HepG2 (cell line): ENCODE measurements around the gene MYRIP. TPM values are rescaled to one million over a fixed set of nuclear protein-coding genes. Genes with fewer than 3 reads are reported as not detected.

Experiments
- ADNP ChIP-seq: sonication (generic); formaldehyde crosslinking; IDR thresholded peaks from 2 replicates; pipeline ENCODE4 v1.4.0; 2020; ENCODE audit warnings: missing genetic modification reagents
- FOSL2 ChIP-seq: sonication (generic); formaldehyde crosslinking; IDR thresholded peaks from 2 replicates; pipeline ENCODE4 v1.4.0; 2020; ENCODE audit warnings: missing genetic modification reagents
- IKZF4 ChIP-seq: sonication (generic); formaldehyde crosslinking; IDR thresholded peaks from 2 replicates; pipeline ENCODE4 v1.5.1; 2020; ENCODE audit warnings: borderline replicate concordance, mild to moderate bottlenecking, low read depth, missing genetic modification reagents; ENCODE audit errors: not compliant biosample characterization
- KAT8 ChIP-seq: IDR thresholded peaks from 2 replicates; pipeline ENCODE4 v1.6.1; 2016; ENCODE audit warnings: missing genetic modification reagents, missing compliant biosample characterization
- KMT2B ChIP-seq: IDR thresholded peaks from 2 replicates; pipeline ENCODE4 v1.6.1; 2016; ENCODE audit warnings: missing genetic modification reagents, missing compliant biosample characterization
- MED1 ChIP-seq: sonication (generic); formaldehyde crosslinking; IDR thresholded peaks from 2 replicates; pipeline ENCODE4 v1.4.0; 2020; ENCODE audit warnings: missing genetic modification reagents
- TAF15 ChIP-seq: fragments of 200-400 bp; formaldehyde crosslinking; IDR thresholded peaks from one replicate; pipeline ENCODE4 v1.6.1; 2018; ENCODE audit warnings: mild to moderate bottlenecking, low read depth, low read length; ENCODE audit not compliant: poor library complexity, severe bottlenecking
- ZFP37 ChIP-seq: sonication (generic); formaldehyde crosslinking; IDR thresholded peaks from 2 replicates; pipeline ENCODE4 v1.4.0; 2020; ENCODE audit warnings: missing genetic modification reagents, borderline replicate concordance
- ZNF160 ChIP-seq: sonication (generic); formaldehyde crosslinking; IDR thresholded peaks from 2 replicates; pipeline ENCODE4 v1.8.0; 2022; ENCODE audit warnings: mild to moderate bottlenecking, inconsistent platforms, missing genetic modification reagents
- ZNF260 ChIP-seq: sonication (generic); formaldehyde crosslinking; IDR thresholded peaks from 2 replicates; pipeline ENCODE4 v1.4.0; 2020; ENCODE audit warnings: missing genetic modification reagents, low read depth, mild to moderate bottlenecking, borderline replicate concordance
- ZNF557 ChIP-seq: sonication (generic); formaldehyde crosslinking; IDR thresholded peaks from 2 replicates; pipeline ENCODE4 v1.4.0; 2020; ENCODE audit warnings: missing genetic modification reagents
- ZNF569 ChIP-seq: sonication (generic); formaldehyde crosslinking; IDR thresholded peaks from 2 replicates; pipeline ENCODE4 v1.5.0; 2020; ENCODE audit warnings: mild to moderate bottlenecking, missing genetic modification reagents, moderate library complexity, borderline replicate concordance
- ZNF747 ChIP-seq: sonication (generic); formaldehyde crosslinking; IDR thresholded peaks from 2 replicates; pipeline ENCODE4 v1.8.1; 2023; ENCODE audit warnings: missing genetic modification reagents, mild to moderate bottlenecking, borderline replicate concordance
- polyA plus RNA-seq, 8 experiments: library from polyadenylated mRNA; depleted of rRNA in 3 of 8; stranded (reverse) in 7 of 8; unstranded in 1 of 8; fragments of >200 nt; fragmentation: Illumina TruSeq in 4 of 8; extraction: Trizol in 4 of 8; gene quantifications; 2 replicates each; pipeline versions ENCODE4 v1.2.1 to v1.2.3, GENCODE V29; 2011 to 2016; ENCODE audit warnings: low read depth in 4 of 8, missing spikeins in 1 of 8, mixed read lengths in 1 of 8; ENCODE audit not compliant: insufficient read depth in 1 of 8
- total RNA-seq, 5 experiments: library from RNA; depleted of rRNA; stranded (reverse); fragments of >200 nt; fragmentation: Illumina TruSeq; extraction: Trizol; gene quantifications; 2 replicates each; pipeline ENCODE4 v1.2.3, GENCODE V29; 2016; ENCODE audit warnings: low read depth in 1 of 5
- TF ChIP-seq, protein P1 (sequence below): IDR thresholded peaks from 2 replicates; pipeline ENCODE4 v1.6.1; 2018; ENCODE audit warnings: missing genetic modification reagents, mild to moderate bottlenecking, missing compliant biosample characterization
- TF ChIP-seq, protein P2 (sequence below): sonication (generic); formaldehyde crosslinking; IDR thresholded peaks from 2 replicates; pipeline ENCODE4 v1.5.1; 2020; ENCODE audit warnings: mild to moderate bottlenecking, missing genetic modification reagents, borderline replicate concordance
- TF ChIP-seq, protein P3 (sequence below): IDR thresholded peaks from 2 replicates; pipeline ENCODE4 v1.6.1; 2016; ENCODE audit warnings: mild to moderate bottlenecking
- TF ChIP-seq, protein P4 (sequence below): sonication (generic); formaldehyde crosslinking; IDR thresholded peaks from 2 replicates; pipeline ENCODE4 v1.4.0; 2020; ENCODE audit warnings: missing genetic modification reagents, borderline replicate concordance
- TF ChIP-seq, protein P5 (sequence below): sonication (generic); formaldehyde crosslinking; IDR thresholded peaks from 2 replicates; pipeline ENCODE4 v1.5.1; 2020; ENCODE audit warnings: mild to moderate bottlenecking, missing genetic modification reagents, borderline replicate concordance

The MYRIP gene
- total and polyA plus RNA-seq, 2 of the 13 experiments (the other 11 are each of a cell fraction or from before 2014, with no cell fraction given): 0.64 to 0.84 TPM

DNA sequence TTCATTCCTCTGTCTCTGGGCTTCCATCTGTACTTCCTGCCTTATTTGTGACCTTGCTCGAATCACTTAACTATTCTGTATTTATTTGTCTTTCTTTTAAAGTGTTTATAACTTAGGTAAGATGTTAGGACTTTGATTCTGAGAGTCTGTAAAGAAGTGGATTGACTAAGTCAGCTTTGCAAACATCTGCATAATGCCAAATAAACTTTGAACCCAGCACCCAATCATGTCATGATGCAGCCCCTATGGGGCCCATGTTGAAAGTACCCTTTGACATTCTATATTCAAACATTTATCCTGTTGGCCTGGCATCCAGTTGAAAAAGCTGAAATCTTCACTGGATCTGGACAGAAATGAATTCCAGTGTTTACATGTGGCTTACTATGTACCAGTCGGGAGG, 3.8 kb upstream of the MYRIP start (continued):
- TF ChIP-seq, protein P1, sequence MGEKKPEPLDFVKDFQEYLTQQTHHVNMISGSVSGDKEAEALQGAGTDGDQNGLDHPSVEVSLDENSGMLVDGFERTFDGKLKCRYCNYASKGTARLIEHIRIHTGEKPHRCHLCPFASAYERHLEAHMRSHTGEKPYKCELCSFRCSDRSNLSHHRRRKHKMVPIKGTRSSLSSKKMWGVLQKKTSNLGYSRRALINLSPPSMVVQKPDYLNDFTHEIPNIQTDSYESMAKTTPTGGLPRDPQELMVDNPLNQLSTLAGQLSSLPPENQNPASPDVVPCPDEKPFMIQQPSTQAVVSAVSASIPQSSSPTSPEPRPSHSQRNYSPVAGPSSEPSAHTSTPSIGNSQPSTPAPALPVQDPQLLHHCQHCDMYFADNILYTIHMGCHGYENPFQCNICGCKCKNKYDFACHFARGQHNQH (CRISPR knock-in tag): no peak
- TF ChIP-seq MED1: 0 out of 2 replicates have a peak, but pooled peaks have one; percentile 17
- TF ChIP-seq, protein P2, sequence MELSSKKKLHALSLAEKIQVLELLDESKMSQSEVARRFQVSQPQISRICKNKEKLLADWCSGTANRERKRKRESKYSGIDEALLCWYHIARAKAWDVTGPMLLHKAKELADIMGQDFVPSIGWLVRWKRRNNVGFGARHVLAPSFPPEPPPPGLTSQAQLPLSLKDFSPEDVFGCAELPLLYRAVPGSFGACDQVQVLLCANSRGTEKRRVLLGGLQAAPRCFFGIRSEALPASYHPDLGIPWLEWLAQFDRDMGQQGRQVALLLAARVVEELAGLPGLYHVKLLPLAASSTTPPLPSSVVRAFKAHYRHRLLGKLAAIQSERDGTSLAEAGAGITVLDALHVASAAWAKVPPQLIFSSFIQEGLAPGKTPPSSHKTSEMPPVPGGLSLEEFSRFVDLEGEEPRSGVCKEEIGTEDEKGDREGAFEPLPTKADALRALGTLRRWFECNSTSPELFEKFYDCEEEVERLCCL: no peak
- TF ChIP-seq TAF15: no peak
- TF ChIP-seq ZNF557 (CRISPR knock-in tag): no peak
- TF ChIP-seq, protein P3, sequence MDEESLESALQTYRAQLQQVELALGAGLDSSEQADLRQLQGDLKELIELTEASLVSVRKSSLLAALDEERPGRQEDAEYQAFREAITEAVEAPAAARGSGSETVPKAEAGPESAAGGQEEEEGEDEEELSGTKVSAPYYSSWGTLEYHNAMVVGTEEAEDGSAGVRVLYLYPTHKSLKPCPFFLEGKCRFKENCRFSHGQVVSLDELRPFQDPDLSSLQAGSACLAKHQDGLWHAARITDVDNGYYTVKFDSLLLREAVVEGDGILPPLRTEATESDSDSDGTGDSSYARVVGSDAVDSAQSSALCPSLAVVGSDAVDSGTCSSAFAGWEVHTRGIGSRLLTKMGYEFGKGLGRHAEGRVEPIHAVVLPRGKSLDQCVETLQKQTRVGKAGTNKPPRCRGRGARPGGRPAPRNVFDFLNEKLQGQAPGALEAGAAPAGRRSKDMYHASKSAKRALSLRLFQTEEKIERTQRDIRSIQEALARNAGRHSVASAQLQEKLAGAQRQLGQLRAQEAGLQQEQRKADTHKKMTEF (CRISPR knock-in tag): no peak
- 0 out of 2 replicates have a peak, but pooled peaks have one; percentile 13 for TF ChIP-seq FOSL2 (CRISPR knock-in tag)
- TF ChIP-seq, protein P4, sequence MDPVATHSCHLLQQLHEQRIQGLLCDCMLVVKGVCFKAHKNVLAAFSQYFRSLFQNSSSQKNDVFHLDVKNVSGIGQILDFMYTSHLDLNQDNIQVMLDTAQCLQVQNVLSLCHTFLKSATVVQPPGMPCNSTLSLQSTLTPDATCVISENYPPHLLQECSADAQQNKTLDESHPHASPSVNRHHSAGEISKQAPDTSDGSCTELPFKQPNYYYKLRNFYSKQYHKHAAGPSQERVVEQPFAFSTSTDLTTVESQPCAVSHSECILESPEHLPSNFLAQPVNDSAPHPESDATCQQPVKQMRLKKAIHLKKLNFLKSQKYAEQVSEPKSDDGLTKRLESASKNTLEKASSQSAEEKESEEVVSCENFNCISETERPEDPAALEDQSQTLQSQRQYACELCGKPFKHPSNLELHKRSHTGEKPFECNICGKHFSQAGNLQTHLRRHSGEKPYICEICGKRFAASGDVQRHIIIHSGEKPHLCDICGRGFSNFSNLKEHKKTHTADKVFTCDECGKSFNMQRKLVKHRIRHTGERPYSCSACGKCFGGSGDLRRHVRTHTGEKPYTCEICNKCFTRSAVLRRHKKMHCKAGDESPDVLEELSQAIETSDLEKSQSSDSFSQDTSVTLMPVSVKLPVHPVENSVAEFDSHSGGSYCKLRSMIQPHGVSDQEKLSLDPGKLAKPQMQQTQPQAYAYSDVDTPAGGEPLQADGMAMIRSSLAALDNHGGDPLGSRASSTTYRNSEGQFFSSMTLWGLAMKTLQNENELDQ (CRISPR knock-in tag): no peak
- TF ChIP-seq ZFP37: no peak
- no peak for TF ChIP-seq KMT2B (CRISPR knock-in tag)
- TF ChIP-seq IKZF4: no peak
- TF ChIP-seq ADNP (CRISPR knock-in tag): no peak
- TF ChIP-seq ZNF569 (CRISPR knock-in tag): no peak
- no peak for TF ChIP-seq ZNF260 (CRISPR knock-in tag)
- no peak for TF ChIP-seq ZNF160 (CRISPR knock-in tag)
- TF ChIP-seq KAT8 (CRISPR knock-in tag): no peak
- no peak for TF ChIP-seq ZNF747 (CRISPR knock-in tag)
- TF ChIP-seq, protein P5, sequence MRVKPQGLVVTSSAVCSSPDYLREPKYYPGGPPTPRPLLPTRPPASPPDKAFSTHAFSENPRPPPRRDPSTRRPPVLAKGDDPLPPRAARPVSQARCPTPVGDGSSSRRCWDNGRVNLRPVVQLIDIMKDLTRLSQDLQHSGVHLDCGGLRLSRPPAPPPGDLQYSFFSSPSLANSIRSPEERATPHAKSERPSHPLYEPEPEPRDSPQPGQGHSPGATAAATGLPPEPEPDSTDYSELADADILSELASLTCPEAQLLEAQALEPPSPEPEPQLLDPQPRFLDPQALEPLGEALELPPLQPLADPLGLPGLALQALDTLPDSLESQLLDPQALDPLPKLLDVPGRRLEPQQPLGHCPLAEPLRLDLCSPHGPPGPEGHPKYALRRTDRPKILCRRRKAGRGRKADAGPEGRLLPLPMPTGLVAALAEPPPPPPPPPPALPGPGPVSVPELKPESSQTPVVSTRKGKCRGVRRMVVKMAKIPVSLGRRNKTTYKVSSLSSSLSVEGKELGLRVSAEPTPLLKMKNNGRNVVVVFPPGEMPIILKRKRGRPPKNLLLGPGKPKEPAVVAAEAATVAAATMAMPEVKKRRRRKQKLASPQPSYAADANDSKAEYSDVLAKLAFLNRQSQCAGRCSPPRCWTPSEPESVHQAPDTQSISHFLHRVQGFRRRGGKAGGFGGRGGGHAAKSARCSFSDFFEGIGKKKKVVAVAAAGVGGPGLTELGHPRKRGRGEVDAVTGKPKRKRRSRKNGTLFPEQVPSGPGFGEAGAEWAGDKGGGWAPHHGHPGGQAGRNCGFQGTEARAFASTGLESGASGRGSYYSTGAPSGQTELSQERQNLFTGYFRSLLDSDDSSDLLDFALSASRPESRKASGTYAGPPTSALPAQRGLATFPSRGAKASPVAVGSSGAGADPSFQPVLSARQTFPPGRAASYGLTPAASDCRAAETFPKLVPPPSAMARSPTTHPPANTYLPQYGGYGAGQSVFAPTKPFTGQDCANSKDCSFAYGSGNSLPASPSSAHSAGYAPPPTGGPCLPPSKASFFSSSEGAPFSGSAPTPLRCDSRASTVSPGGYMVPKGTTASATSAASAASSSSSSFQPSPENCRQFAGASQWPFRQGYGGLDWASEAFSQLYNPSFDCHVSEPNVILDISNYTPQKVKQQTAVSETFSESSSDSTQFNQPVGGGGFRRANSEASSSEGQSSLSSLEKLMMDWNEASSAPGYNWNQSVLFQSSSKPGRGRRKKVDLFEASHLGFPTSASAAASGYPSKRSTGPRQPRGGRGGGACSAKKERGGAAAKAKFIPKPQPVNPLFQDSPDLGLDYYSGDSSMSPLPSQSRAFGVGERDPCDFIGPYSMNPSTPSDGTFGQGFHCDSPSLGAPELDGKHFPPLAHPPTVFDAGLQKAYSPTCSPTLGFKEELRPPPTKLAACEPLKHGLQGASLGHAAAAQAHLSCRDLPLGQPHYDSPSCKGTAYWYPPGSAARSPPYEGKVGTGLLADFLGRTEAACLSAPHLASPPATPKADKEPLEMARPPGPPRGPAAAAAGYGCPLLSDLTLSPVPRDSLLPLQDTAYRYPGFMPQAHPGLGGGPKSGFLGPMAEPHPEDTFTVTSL: no peak
